IMR-90 (cell line): Measurements from ENCODE around the gene FUT9. TPM values are rescaled to one million over a fixed set of nuclear protein-coding genes. Genes with fewer than 3 reads are reported as not detected.

Source experiments
- ATAC-seq: fragments of 200-7000 bp; cut with Tn5 transposase; 2 replicates; pipeline ENCODE4 v1.9.1; 2020; ENCODE audit warnings: low read depth, mild to moderate bottlenecking, moderate library complexity
- BruUV-seq: library from RNA; stranded (reverse); fragments of 400-500 nt; replicated peaks from 2 replicates; lab custom pipeline; 2021; lab: Mats Ljungman, UMichigan
- CTCF ChIA-PET: fragments of 300-600 bp; formaldehyde crosslinking; extraction: SDS; loops from one replicate; lab custom pipeline; 2021; ENCODE audit warnings: antibody characterized with exemption; lab: Yijun Ruan, JAX
- POLR2A ChIA-PET: fragments of 300-600 bp; sonication (Branson Sonifier 250); formaldehyde crosslinking; loops from one replicate; lab custom pipeline; 2022; ENCODE audit warnings: antibody characterized with exemption; ENCODE audit not compliant: unreplicated experiment; lab: Charles Lee
- DNase-seq: peaks from one replicate; pipeline ENCODE4 v3.0.0; 2013
- H2AFZ ChIP-seq: replicated peaks from 2 replicates; pipeline ENCODE3; 2013; ENCODE audit warnings: low read length, mild to moderate bottlenecking; ENCODE audit not compliant: poor library complexity
- H2AK5ac ChIP-seq: 2 replicates; pipeline ENCODE4 v1.6.1; 2013; ENCODE audit warnings: low read depth, low read length, inconsistent platforms
- H2AK9ac ChIP-seq: replicated peaks from 2 replicates; pipeline ENCODE3; 2013; ENCODE audit warnings: mild to moderate bottlenecking, low read depth, low read length, moderate library complexity; ENCODE audit not compliant: poor library complexity
- H2BK120ac ChIP-seq: 2 replicates; pipeline ENCODE4 v1.6.1; 2013; ENCODE audit warnings: low read depth, low read length, inconsistent platforms
- H2BK15ac ChIP-seq: 3 replicates; pipeline ENCODE4 v1.6.1; 2013; ENCODE audit warnings: low read depth, low read length, inconsistent platforms
- H2BK20ac ChIP-seq: 2 replicates; pipeline ENCODE4 v1.6.1; 2013; ENCODE audit warnings: low read depth, mild to moderate bottlenecking, inconsistent platforms, low read length, moderate library complexity
- H2BK5ac ChIP-seq: 2 replicates; pipeline ENCODE4 v1.6.1; 2013; ENCODE audit warnings: mild to moderate bottlenecking, low read depth, low read length, inconsistent platforms; ENCODE audit not compliant: poor library complexity, severe bottlenecking
- H3K14ac ChIP-seq: replicated peaks from 2 replicates; pipeline ENCODE4 v1.6.1; 2013; ENCODE audit warnings: low read depth, low read length, inconsistent platforms
- H3K18ac ChIP-seq: 2 replicates; pipeline ENCODE4 v1.6.1; 2013; ENCODE audit warnings: low read depth, low read length, control low read depth
- H3K23ac ChIP-seq: 2 replicates; pipeline ENCODE4 v1.6.1; 2013; ENCODE audit warnings: low read depth, low read length, inconsistent platforms
- H3K27ac ChIP-seq: 2 replicates; pipeline ENCODE4 v1.5.1; 2013; ENCODE audit warnings: mild to moderate bottlenecking, control low read depth, low read length; ENCODE audit not compliant: insufficient read depth
- H3K27me3 ChIP-seq: 2 replicates; pipeline ENCODE4 v1.6.1; 2013; ENCODE audit warnings: low read length; ENCODE audit not compliant: control insufficient read depth, insufficient read depth
- H3K36me3 ChIP-seq: 2 replicates; pipeline ENCODE4 v1.6.1; 2013; ENCODE audit warnings: low read length, mixed read lengths; ENCODE audit not compliant: control insufficient read depth, insufficient read depth
- H3K4ac ChIP-seq: 2 replicates; pipeline ENCODE4 v1.6.1; 2013; ENCODE audit warnings: low read depth, low read length, inconsistent platforms
- H3K4me1 ChIP-seq: 2 replicates; pipeline ENCODE4 v1.6.1; 2013; ENCODE audit warnings: low read length, mixed read lengths; ENCODE audit not compliant: control insufficient read depth, insufficient read depth
- H3K4me2 ChIP-seq: 2 replicates; pipeline ENCODE4 v1.6.1; 2013; ENCODE audit warnings: low read depth, mild to moderate bottlenecking, control low read depth, low read length, moderate library complexity
- H3K4me3 ChIP-seq: 2 replicates; pipeline ENCODE4 v1.5.1; 2013; ENCODE audit warnings: low read depth, mild to moderate bottlenecking, control low read depth, low read length, moderate library complexity; ENCODE audit not compliant: insufficient read depth
- H3K56ac ChIP-seq: 2 replicates; pipeline ENCODE4 v1.6.1; 2013; ENCODE audit warnings: low read length, inconsistent platforms; ENCODE audit not compliant: insufficient read depth; ENCODE audit errors: extremely low read depth
- H3K79me1 ChIP-seq, 2 experiments: 2 replicates each; pipeline ENCODE4 v1.6.1; 2013; ENCODE audit warnings: low read length in 2 of 2, inconsistent platforms in 1 of 2, low read depth in 1 of 2
- H3K9ac ChIP-seq: 2 replicates; pipeline ENCODE4 v1.6.1; 2013; ENCODE audit warnings: low read depth, low read length, control low read depth
- H3K9me1 ChIP-seq: 2 replicates; pipeline ENCODE4 v1.6.1; 2013; ENCODE audit warnings: low read length, inconsistent platforms; ENCODE audit not compliant: insufficient read depth
- H3K9me3 ChIP-seq: 2 replicates; pipeline ENCODE4 v1.6.1; 2013; ENCODE audit warnings: low read length; ENCODE audit not compliant: control insufficient read depth, insufficient read depth
- H4K20me1 ChIP-seq: 2 replicates; pipeline ENCODE4 v1.6.1; 2013; ENCODE audit warnings: low read length, inconsistent platforms; ENCODE audit not compliant: insufficient read depth
- H4K5ac ChIP-seq: 2 replicates; pipeline ENCODE4 v1.6.1; 2013; ENCODE audit warnings: mild to moderate bottlenecking, low read depth, low read length, control low read depth
- H4K8ac ChIP-seq, 2 experiments: 2 replicates each; pipeline ENCODE4 v1.6.1; 2013; ENCODE audit warnings: low read depth in 2 of 2, low read length in 2 of 2, control low read depth in 1 of 2, inconsistent platforms in 1 of 2
- H4K91ac ChIP-seq: 2 replicates; pipeline ENCODE4 v1.6.1; 2013; ENCODE audit warnings: low read depth, low read length, inconsistent platforms; ENCODE audit not compliant: insufficient read depth
- BHLHE40 ChIP-seq: fragments of 150-350 bp; IDR thresholded peaks from 2 replicates; pipeline ENCODE4 v1.6.1; 2016; ENCODE audit warnings: mild to moderate bottlenecking, low read depth, low read length
- CEBPB ChIP-seq: IDR thresholded peaks from 2 replicates; pipeline ENCODE4 v1.6.1; 2012; ENCODE audit warnings: low read depth, low read length, improper control_type of control experiment
- CHD1 ChIP-seq: IDR thresholded peaks from 2 replicates; pipeline ENCODE4 v1.6.1; 2012; ENCODE audit warnings: low read depth, low read length, improper control_type of control experiment
- CTCF ChIP-seq: conservative IDR thresholded peaks from 2 replicates; pipeline ENCODE4 v1.5.1; 2012; ENCODE audit warnings: mild to moderate bottlenecking, low read depth, low read length, improper control_type of control experiment
- FOS ChIP-seq: fragments of 150-350 bp; IDR thresholded peaks from 2 replicates; pipeline ENCODE4 v1.6.1; 2016; ENCODE audit warnings: low read depth, low read length
- MAFK ChIP-seq: IDR thresholded peaks from 2 replicates; pipeline ENCODE4 v1.6.1; 2012; ENCODE audit warnings: low read depth, low read length, improper control_type of control experiment
- MAZ ChIP-seq: IDR thresholded peaks from 2 replicates; pipeline ENCODE4 v1.6.1; 2012; ENCODE audit warnings: low read depth, mild to moderate bottlenecking, low read length, improper control_type of control experiment, moderate library complexity, borderline replicate concordance
- MXI1 ChIP-seq: IDR thresholded peaks from 2 replicates; pipeline ENCODE4 v1.6.1; 2012; ENCODE audit warnings: low read depth, mild to moderate bottlenecking, low read length, moderate library complexity, borderline replicate concordance
- NFE2L2 ChIP-seq: fragments of 150-350 bp; IDR thresholded peaks from 2 replicates; pipeline ENCODE4 v1.6.1; 2016; ENCODE audit warnings: low read depth, mild to moderate bottlenecking, low read length
- POLR2A ChIP-seq: IDR thresholded peaks from 2 replicates; pipeline ENCODE4 v1.6.1; 2012; ENCODE audit warnings: mild to moderate bottlenecking, low read depth, low read length
- RAD21 ChIP-seq: IDR thresholded peaks from 2 replicates; pipeline ENCODE4 v1.6.1; 2012; ENCODE audit warnings: low read length, improper control_type of control experiment
- RCOR1 ChIP-seq: IDR thresholded peaks from 2 replicates; pipeline ENCODE4 v1.6.1; 2012; ENCODE audit warnings: mild to moderate bottlenecking, low read length, improper control_type of control experiment; ENCODE audit not compliant: insufficient replicate concordance
- RFX5 ChIP-seq: IDR thresholded peaks from 2 replicates; pipeline ENCODE4 v1.8.0; 2012; ENCODE audit warnings: low read depth, mild to moderate bottlenecking, low read length, moderate library complexity
- SMC3 ChIP-seq: fragments of 150-350 bp; IDR thresholded peaks from 2 replicates; pipeline ENCODE4 v1.6.1; 2016; ENCODE audit warnings: low read depth, mild to moderate bottlenecking, antibody characterized with exemption, low read length, moderate library complexity
- USF2 ChIP-seq: fragments of 150-350 bp; IDR thresholded peaks from 2 replicates; pipeline ENCODE4 v1.6.1; 2017; ENCODE audit warnings: mild to moderate bottlenecking, antibody characterized with exemption, low read length, low read depth
- WGBS, 2 experiments: methylation state at CpG; one replicate each; pipeline versions ENCODE4 v1.1.5 to v1.1.7; 2013; ENCODE audit warnings: missing lambda C conversion rate in 2 of 2; ENCODE audit not compliant: insufficient read length in 1 of 2; ENCODE audit errors: extremely low coverage in 2 of 2; 5-methylcytosine and 5-hydroxymethylcytosine counted together
- dilution Hi-C: fragments of 300-500 bp; cut with HindIII; formaldehyde crosslinking; loops from one replicate; pipeline ENCODE4 v1.14.3; 2018; ENCODE audit warnings: low sequenced_read_pairs; ENCODE audit not compliant: unreplicated experiment
- in situ Hi-C: fragments of 300-500 bp; cut with MboI; formaldehyde crosslinking; loops from 3 replicates; pipeline ENCODE4 v1.14.3; 2019; ENCODE audit warnings: low sequenced_read_pairs, inconsistent platforms, mixed read lengths
- intact Hi-C: fragments of 100-400 bp; cut with micrococcal nuclease; formaldehyde crosslinking; loops from 2 replicates; pipeline ENCODE4 v1.10.0; 2022
- polyA plus RNA-seq, 3 experiments: library from polyadenylated mRNA; depleted of rRNA; stranded (reverse); fragments of >200 nt; gene quantifications; 2 replicates each; pipeline ENCODE4 v1.2.3, GENCODE V29; 2012; ENCODE audit warnings: low replicate concordance in 1 of 3
- total RNA-seq: library from RNA; depleted of rRNA; stranded (reverse); fragments of >200 nt; gene quantifications from 2 replicates; pipeline ENCODE4 v1.2.3, GENCODE V29; 2012
- TF ChIP-seq, protein P1 (sequence below): fragments of 150-350 bp; IDR thresholded peaks from 2 replicates; pipeline ENCODE4 v1.6.1; 2016; ENCODE audit warnings: low read depth, mild to moderate bottlenecking, low read length, moderate library complexity, borderline replicate concordance

The FUT9 gene
- total and polyA plus RNA-seq, 2 of the 4 experiments (the other 2 are of a cell fraction) = under 0.01 TPM; not detected in 1

- intact Hi-C loops = no loop called here
- no peak overlapping the region for H2AK9ac ChIP-seq
- no peaks in the 10 kb centered on the region for H3K4me1 ChIP-seq
- no peaks in the 10 kb centered on the region for H3K27me3 ChIP-seq
- no peak overlapping the region for H4K91ac ChIP-seq
- no peaks in the 10 kb centered on the region for H3K9me1 ChIP-seq
- H4K8ac ChIP-seq = no peak overlapping the region
- no peaks in the 10 kb centered on the region for H3K79me1 ChIP-seq
- H2BK20ac ChIP-seq = no peak overlapping the region
- no peak for ATAC-seq
- DNase-seq = no peak
- H3K4ac ChIP-seq = no peak overlapping the region
- no peak overlapping the region for H2BK15ac ChIP-seq
- H3K9ac ChIP-seq = no peak overlapping the region
- H2BK120ac ChIP-seq = no peak overlapping the region
- H2AFZ ChIP-seq = no peak overlapping the region
- dilution Hi-C loops = no loop called here
- TF ChIP-seq NFE2L2 (no peak), FOS (no peak), RCOR1 (no peak), USF2 (no peak), CHD1 (no peak), POLR2A (no peak), CTCF (no peak), RAD21 (no peak), SMC3 (no peak), MXI1 (no peak), BHLHE40 (no peak), RFX5 (no peak), MAFK (no peak), CEBPB (no peak), MAZ (no peak)
- TF ChIP-seq, protein P1, sequence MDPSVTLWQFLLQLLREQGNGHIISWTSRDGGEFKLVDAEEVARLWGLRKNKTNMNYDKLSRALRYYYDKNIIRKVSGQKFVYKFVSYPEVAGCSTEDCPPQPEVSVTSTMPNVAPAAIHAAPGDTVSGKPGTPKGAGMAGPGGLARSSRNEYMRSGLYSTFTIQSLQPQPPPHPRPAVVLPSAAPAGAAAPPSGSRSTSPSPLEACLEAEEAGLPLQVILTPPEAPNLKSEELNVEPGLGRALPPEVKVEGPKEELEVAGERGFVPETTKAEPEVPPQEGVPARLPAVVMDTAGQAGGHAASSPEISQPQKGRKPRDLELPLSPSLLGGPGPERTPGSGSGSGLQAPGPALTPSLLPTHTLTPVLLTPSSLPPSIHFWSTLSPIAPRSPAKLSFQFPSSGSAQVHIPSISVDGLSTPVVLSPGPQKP = no peak
- H3K36me3 ChIP-seq = no peaks in the 10 kb centered on the region
- H3K27ac ChIP-seq = no peak overlapping the region
- no peak overlapping the region for H3K56ac ChIP-seq
- no peak overlapping the region for H4K5ac ChIP-seq
- no peaks in the 10 kb centered on the region for H4K20me1 ChIP-seq
- H2AK5ac ChIP-seq = no peak overlapping the region
- BruUV-seq = no TSS peak
- H3K23ac ChIP-seq = no peak overlapping the region
- no peak overlapping the region for H3K14ac ChIP-seq
- WGBS, 2 experiments = no CpG with 5 or more reads among the region's 2 CpGs
- no peak overlapping the region for H3K4me2 ChIP-seq
- in situ Hi-C loops = no loop called here
- H2BK5ac ChIP-seq = no peak overlapping the region
- POLR2A ChIA-PET = no interaction called here
- H3K4me3 ChIP-seq = no peak overlapping the region
- CTCF ChIA-PET = no interaction called here
- H3K9me3 ChIP-seq = peaks cover 5% of the 10 kb centered on the region; the same call in 1 of the 2 replicates
- H3K18ac ChIP-seq = no peak overlapping the region
Observed at GRCh38 chr6:96186516-96187195, 170.9 kb downstream of the FUT9 start.
